HepG2 (cell line): ENCODE measurements around the gene TRAPPC5. TPM values are rescaled to one million over a fixed set of nuclear protein-coding genes. Genes with fewer than 3 reads are reported as not detected.

Experiments
- FOXP4 ChIP-seq: sonication (generic); formaldehyde crosslinking; IDR thresholded peaks from 2 replicates; pipeline ENCODE4 v1.4.0; 2020; ENCODE audit warnings: missing genetic modification reagents
- ZBTB40 ChIP-seq, 2 experiments: fragments of 450-650 bp in 1 of 2; sonication (generic) in 1 of 2; formaldehyde crosslinking in 1 of 2; IDR thresholded peaks; 2 replicates each; pipeline versions ENCODE4 v1.6.1 to v1.8.0; 2016 to 2022; ENCODE audit warnings: antibody characterized with exemption in 1 of 2, mild to moderate bottlenecking in 1 of 2, missing genetic modification reagents in 1 of 2
- polyA plus RNA-seq, 8 experiments: library from polyadenylated mRNA; depleted of rRNA in 3 of 8; stranded (reverse) in 7 of 8; unstranded in 1 of 8; fragments of >200 nt; fragmentation: Illumina TruSeq in 4 of 8; extraction: Trizol in 4 of 8; gene quantifications; 2 replicates each; pipeline versions ENCODE4 v1.2.1 to v1.2.3, GENCODE V29; 2011 to 2016; ENCODE audit warnings: low read depth in 4 of 8, missing spikeins in 1 of 8, mixed read lengths in 1 of 8; ENCODE audit not compliant: insufficient read depth in 1 of 8
- total RNA-seq, 5 experiments: library from RNA; depleted of rRNA; stranded (reverse); fragments of >200 nt; fragmentation: Illumina TruSeq; extraction: Trizol; gene quantifications; 2 replicates each; pipeline ENCODE4 v1.2.3, GENCODE V29; 2016; ENCODE audit warnings: low read depth in 1 of 5

TRAPPC5 gene
- total and polyA plus RNA-seq, 2 of the 13 experiments (the other 11 are each of a cell fraction or from before 2014, with no cell fraction given), result 38.5 to 78.7 TPM

GRCh38 chr19:7680606-7681339 is at the start of gene TRAPPC5 (continued):
- no peak for TF ChIP-seq ZBTB40 (IDR thresholded peaks at IDR 0.05)
- peak; percentile 30; the same call in 1 of the 2 replicates for TF ChIP-seq ZBTB40 (CRISPR knock-in tag; IDR thresholded peaks at IDR 0.05)
- TF ChIP-seq FOXP4, result no peak
